ENCODE data around the gene SLC25A47.

SLC25A47 gene

GRCh38 chr14:100290607-100291304 is 32.4 kb upstream of the SLC25A47 start:
- no peak overlapping the region for H3K4me3 ChIP-seq (ENCODE audit: low read depth, low read length)
- TF ChIP-seq, protein P1, sequence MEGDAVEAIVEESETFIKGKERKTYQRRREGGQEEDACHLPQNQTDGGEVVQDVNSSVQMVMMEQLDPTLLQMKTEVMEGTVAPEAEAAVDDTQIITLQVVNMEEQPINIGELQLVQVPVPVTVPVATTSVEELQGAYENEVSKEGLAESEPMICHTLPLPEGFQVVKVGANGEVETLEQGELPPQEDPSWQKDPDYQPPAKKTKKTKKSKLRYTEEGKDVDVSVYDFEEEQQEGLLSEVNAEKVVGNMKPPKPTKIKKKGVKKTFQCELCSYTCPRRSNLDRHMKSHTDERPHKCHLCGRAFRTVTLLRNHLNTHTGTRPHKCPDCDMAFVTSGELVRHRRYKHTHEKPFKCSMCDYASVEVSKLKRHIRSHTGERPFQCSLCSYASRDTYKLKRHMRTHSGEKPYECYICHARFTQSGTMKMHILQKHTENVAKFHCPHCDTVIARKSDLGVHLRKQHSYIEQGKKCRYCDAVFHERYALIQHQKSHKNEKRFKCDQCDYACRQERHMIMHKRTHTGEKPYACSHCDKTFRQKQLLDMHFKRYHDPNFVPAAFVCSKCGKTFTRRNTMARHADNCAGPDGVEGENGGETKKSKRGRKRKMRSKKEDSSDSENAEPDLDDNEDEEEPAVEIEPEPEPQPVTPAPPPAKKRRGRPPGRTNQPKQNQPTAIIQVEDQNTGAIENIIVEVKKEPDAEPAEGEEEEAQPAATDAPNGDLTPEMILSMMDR (IDR thresholded peaks at IDR 0.05; ENCODE audit: borderline replicate concordance, insufficient read depth, low read depth, low read length): no peak

- TF ChIP-seq, protein P1 (IDR thresholded peaks at IDR 0.05; ENCODE audit: borderline replicate concordance, insufficient read depth, low read depth, low read length): no peak
- no peak overlapping the region for H3K4me3 ChIP-seq (ENCODE audit: low read depth, low read length)
Measured at GRCh38 chr14:100291305-100292075, 31.6 kb upstream of the SLC25A47 start.

DNA sequence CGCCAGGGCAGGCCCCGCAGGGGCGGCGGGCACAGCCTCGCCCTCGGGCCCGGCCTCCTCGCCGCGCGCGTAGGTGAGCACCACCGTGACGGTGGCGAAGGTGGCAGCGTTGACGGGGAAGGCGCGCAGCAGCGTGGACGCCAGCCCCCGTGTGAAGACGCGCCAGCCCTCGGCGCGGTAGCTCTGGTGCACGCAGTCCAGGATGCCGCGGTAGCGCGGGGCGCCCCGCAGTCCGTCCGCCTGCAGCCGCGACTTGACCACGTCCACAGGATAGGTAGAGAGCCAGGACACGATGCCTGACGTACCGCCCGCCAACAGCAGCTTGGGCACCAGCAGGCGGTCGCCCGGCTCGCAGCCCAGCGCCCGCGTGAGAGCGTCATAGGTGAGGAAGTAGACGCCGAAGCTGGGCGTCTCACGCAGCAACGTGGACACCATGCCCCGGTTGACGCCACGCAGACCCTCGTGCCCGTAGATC is 30.8 kb upstream of the SLC25A47 start:
- no peak overlapping the region for H3K4me3 ChIP-seq (ENCODE audit: low read depth, low read length)
- TF ChIP-seq, protein P1 (IDR thresholded peaks at IDR 0.05; ENCODE audit: borderline replicate concordance, insufficient read depth, low read depth, low read length): no peak

GRCh38 chr14:100292776-100293461 is 30.2 kb upstream of the SLC25A47 start:
- TF ChIP-seq, protein P1 (IDR thresholded peaks at IDR 0.05; ENCODE audit: borderline replicate concordance, insufficient read depth, low read depth, low read length): no peak
- no peak overlapping the region for H3K4me3 ChIP-seq (ENCODE audit: low read depth, low read length)

DNA sequence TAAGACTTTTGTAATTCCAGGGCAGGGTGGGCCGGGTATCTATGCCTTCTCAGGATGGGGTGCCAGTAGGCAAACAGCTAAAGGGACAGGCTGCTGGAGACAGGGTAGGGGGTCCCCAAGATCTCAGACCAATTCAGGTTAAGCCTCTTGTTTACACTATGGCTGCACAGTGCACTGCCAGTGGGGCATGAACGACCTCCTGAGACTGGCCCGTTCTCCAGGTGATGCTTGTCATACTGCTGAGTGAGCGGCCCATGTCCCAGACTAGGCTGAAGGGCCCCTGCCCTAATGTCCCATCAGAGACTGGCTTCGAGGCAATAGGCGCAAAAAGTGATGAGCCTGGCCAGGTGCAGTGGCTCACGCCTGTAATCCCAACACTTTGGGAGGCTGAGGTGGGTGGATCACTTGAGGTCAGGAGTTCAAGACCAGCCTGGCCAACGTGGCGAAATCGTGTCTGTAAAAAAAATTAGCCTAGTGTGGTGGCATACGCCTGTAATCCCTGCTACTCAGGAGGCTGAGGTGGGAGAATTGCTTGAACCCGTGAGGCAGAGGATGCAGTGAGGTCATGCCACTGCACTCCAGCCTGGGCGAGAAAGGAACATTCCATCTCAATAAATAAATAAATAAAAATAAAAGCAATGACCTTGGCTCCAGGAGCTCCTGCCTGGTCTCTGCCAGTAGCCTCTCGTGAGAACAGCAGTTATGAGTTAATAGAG is 29.5 kb upstream of the SLC25A47 start:
- TF ChIP-seq, protein P1 (IDR thresholded peaks at IDR 0.05; ENCODE audit: borderline replicate concordance, insufficient read depth, low read depth, low read length): no peak
- no peak overlapping the region for H3K4me3 ChIP-seq (ENCODE audit: low read depth, low read length)

DNA sequence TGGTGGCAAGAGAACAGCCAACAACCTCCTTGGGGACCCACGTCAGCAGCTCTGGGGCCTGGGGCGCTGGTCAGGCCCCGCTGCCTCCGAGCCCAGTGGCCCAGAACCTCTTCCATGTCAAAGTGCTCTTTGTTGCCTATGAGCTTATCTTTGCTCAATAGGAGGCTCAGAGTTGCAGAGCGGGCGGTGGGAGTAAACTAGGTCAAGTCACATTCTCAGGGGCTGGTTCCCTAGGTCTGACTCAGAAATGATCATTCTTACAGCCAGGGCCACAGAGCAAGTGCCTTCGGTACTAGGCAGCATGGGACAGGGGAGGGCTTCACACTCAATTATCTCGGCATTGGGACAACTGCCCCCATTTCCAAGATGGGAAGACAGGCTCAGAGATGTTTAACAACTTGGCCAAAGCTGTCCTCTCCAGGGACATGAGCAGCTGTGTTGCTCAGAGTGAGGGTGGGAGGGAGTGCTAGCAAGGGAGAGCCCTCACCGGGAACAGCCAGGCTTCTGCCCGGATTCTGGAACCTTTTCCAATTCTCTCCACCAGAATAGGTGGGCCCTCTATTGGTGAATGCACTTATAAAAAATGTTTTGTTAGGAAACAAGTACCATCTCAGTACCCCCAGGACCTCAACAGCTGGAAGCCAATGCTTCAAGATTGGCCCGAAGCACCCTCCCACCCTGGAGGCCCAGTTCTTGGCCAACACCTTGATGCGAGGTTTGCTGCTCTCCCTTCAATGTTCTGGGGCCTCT is 28.8 kb upstream of the SLC25A47 start:
- H3K4me3 ChIP-seq (ENCODE audit: low read depth, low read length): no peak overlapping the region

More for the DNA sequence above, 28.8 kb upstream of the SLC25A47 start:
- TF ChIP-seq, protein P1 (IDR thresholded peaks at IDR 0.05; ENCODE audit: borderline replicate concordance, insufficient read depth, low read depth, low read length): no peak
